ENCODE measurements around the gene HOXA2.

GRCh38 chr7:27113991-27114769 lies 11.7 kb upstream of the HOXA2 start:
- TF ChIP-seq POLR2A (IDR thresholded peaks at IDR 0.05) = no peak
- TF ChIP-seq CTCF (IDR thresholded peaks at IDR 0.05) = no peak
- TF ChIP-seq POLR2AphosphoS5 (IDR thresholded peaks at IDR 0.05; ENCODE audit: insufficient read depth in 1 of 2, low read depth in 1 of 2) = no peak
